ENCODE results near the gene ARHGAP21.

ARHGAP21 gene

DNA sequence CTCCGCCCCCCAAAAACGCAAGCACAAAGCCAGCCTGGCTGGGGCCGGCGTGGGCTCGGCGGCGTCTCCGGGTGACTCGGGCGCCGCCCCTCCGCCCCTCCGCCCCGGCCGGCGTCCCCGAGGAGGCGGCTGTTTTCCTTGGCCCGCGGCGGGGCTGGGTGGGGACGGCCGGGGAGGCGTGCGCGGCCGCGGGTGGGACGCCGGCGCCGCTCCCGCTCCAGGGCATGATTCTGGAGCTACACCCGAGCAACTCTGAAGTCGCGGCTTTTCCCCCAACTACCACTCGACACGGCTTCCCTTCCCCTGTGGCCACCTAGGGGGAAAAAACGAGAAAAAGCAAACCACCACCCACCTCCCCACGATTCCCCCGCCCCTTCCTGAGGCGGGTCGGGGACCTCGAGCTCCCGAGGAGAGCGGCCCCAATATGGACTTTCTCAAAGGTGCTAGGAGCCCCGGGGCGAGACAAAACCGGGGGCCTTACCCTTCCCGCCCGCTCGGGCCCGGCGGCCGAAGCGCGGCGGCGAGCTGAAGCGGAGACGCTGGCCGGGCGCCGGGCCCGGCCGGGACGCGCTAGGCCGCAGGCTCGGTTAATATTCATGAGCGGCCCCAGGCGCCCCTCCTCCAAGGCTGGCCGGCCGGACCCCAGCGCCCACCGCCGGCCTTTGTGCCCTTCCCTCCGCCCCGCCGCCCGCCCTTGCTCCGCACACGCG is 856 bp downstream of the ARHGAP21 start:
- DNase-seq (ENCODE audit: low read depth): peak; percentile 51

DNA sequence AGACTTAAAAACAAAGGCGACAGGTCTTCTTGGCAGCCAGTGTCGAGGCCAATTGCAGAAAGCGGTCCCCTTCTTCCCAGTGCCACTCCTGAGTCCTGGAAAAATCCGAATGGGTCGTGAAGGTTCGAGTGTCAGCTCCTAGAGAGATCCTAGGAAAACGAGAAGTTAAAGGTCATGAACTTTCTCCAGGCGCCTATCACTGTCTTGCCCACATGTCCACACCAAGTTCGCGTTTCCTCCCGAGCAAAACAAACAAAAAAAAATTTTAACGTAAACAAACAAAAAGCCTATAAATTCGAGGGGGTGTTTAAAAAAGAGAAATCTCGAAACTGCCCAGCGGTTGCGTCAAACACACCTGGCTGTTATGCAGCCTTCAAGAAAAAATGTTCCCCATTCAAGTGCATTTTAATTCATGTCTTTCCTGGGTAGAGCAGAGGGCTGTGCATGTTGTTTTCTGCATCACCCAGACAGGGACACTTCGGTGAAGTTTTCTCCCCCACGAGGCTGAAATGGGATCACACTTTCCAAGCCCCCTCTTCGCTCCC is 1.5 kb downstream of the ARHGAP21 start:
- DNase-seq (ENCODE audit: low read depth): peak; percentile 40

DNA sequence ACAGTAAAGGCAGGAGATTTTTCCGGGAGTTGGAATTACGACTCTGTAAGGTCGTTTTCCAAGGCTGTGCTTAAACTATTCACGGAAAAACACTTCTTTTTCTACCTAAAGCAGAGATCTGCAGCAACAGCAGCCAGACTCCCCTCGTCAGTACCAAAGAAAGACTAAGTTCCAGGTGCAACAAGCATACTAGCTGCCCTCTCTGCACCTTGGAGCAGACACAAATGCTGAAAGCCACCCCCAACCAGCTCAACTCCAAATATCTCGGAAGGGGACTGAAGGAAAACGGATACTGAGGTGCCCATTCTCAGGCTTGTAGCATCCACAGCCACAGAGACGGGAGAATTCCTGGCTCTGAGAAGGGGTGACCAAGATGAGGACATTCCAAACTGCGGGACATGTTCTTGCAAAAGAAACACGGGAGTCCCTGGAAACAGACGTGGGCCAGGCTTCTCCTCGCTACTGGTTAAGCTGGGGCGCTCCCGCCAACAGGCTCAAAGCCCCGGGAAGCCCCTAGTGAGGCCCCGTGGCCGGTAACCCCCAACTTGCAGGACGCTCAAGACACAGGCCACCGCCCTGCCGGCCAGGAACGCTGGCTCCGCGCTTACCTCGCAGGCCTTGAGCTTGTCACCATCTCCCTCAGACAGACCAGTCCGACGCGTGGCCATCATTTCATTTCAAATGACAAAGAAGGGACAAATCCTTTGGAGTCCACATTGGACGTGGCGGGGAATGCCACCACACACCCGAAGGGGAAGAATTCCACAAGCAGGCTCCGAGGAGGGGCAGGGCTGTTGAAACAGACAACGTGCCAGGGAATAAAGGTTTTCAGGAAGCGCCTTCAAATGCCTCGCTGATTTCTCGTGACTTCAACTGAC is 2.2 kb downstream of the ARHGAP21 start:
- DNase-seq (ENCODE audit: low read depth): no peak

DNA sequence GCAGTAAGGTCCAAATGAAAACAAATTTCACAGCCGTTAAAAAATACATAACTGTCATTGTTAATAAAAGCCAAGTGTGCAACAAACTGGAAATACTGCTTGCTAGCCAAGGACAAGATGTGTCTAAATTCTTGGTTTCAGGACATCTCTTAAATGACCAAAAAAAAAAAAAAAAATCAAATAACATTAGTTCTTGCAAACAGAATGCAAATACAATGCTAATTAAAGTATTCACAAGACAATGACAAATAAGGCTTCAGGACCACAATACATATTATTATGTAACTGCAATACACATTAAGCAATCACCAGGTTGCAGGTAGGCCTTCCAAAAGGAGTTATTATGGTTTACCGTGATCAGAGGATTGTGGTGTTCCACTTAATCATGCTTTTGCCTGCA is 3.6 kb downstream of the ARHGAP21 start:
- no peak for DNase-seq (ENCODE audit: low read depth)

DNA sequence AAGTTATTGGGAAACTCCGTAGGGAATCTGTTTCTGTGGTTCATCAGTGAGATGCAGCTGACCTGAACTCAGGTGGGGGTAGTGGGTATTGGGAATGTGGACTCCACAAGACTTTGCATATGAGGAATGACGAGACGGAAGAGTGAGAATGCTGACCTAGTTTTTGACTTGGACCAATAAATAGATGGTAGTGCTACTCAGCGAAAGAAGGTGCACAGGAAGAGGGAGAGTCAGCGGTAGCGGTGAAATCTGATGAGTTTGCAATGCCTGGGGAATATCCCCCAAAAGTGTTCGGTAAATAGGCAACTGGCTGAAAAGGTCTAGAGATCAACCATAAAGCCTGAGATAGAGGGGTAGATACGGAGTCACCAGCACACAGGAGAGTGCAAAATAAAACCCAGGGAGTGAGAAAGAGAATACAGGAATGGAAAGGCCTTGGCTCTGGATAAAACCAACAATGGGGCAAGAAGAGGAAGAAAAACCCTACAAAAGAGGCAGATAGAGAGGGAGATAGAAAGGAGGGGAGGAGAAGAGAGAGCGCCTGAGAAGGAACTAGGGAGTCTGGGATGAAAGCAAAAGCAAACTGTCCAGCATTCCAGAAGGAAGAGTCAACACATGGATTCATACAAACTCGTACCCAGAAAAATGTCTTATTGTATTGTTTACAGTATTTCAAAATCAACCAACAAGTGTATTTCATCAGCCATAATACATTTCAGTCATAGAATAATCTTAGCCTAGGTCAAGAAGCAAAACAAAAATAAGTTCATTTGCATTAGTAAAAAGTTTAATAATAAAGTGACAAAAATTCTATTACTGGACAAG is 5.4 kb downstream of the ARHGAP21 start:
- DNase-seq (ENCODE audit: low read depth): peak; percentile 91

DNA sequence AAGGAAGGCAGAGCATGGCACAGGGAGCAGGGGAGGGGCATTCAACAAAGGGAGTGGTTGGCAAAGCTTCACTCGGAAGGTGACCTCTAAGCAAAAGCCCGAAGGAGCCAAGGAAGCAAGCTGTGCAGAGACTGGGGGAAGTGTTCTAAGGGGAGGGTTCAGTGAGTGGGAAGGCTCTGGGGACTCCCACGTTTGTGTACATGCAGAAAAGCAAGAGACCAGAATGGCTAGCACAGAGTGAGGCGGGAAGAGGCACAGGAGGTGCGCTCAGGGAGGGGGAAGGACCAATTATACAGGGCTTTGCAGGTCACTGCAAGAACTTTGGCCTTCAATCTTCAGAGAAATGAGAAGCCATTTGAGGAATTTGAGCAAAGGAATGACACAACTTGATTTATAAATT is 7.4 kb downstream of the ARHGAP21 start:
- DNase-seq (ENCODE audit: low read depth): peak; percentile 42

DNA sequence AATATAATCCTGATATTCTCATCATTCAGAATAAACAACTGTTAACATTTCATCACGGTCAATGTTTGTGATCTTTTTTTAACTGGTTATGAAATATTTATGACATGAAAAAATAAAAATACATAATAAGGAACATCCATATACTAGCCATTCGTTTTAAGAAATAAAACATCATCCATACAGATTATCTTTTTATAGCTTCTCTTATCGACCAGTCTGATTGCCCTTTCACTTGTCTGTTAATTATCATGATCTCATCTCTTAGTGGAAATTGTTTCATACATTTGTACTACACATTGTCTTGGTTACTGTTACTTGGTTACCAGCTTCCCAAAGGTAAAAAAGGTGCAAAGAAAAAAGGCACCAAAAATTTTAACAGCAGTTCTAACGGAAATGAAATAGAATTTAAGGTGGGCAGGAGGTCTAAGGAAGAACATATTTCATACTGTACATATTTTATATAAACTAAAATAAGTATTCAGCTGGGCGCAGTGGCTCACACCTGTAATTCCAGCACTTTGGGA is 8.4 kb downstream of the ARHGAP21 start:
- no peak for DNase-seq (ENCODE audit: low read depth)

DNA sequence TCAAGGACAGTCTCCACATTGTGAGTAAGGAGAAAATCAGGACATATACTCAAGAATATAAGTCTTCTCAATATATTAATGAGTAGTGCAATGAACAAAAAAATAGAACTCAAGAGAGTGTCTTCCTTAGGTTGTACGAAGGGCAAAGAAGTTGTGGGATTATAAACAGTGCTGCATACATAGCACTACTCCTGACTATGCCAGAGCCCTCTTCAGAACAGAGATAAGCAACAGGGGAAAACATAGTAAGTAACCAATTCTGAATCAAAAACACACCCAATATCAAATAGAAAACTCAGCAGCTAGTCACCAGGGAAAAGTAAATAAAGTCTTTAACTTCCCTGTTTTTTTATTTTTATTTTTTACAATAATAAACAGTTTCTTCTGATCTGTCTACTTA is 10.6 kb downstream of the ARHGAP21 start:
- DNase-seq (ENCODE audit: low read depth): no peak

DNA sequence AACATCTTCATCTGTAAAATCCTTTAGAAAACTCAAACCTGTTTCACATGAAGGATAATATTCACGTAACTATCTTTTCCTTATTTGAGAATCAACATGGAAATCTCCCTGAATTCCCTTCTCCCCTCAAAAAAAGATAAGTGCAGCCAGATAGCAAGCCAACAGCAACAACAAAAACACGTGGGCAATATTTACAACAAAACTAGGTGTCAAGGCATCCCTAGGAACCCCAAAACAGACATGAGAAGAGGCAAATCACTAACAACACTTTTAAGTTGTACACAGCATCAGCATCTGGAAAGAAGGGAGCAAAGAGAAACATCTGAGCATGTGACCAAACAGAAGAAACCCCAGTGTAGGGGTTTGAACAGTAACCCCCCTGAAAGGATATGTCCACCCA is 12.2 kb downstream of the ARHGAP21 start:
- DNase-seq (ENCODE audit: low read depth): no peak

DNA sequence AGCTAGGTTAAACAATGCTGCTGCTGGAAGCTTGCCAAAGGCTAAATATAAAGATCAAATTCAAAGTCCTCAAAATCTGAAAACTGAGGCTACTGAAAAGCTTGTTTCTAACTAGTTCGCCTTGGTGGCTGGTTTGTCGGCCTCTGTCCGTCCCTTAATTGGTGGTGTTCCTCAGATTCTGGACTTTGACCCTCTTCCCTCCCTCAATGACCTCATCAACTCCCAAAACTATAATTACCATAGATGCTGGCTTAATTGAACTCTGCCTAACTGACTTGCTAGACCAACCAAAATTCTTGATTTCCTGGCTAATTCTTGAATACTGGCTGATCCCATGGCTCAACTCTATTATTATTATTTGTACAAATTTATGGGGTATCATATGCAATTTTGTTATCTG is 15.6 kb downstream of the ARHGAP21 start:
- no peak for DNase-seq (ENCODE audit: low read depth)

DNA sequence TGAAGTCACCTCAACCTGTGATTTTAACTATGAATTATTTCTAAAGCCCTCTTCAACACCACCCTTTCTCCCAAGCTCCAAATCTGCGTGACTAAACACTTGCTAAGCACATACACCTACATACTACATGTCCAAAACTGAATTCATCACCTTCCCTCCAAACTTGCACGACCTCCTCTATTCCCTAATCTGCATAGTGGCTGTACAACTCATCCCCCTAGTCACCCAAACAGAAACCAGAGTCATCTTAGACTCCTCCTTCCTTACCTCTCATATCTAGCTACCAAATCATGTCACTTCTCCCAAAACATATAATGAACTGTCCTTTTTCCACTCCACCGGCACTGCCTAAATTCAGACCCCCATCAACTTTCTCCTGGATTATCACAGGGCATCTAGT is 16.2 kb downstream of the ARHGAP21 start:
- DNase-seq (ENCODE audit: low read depth): no peak

DNA sequence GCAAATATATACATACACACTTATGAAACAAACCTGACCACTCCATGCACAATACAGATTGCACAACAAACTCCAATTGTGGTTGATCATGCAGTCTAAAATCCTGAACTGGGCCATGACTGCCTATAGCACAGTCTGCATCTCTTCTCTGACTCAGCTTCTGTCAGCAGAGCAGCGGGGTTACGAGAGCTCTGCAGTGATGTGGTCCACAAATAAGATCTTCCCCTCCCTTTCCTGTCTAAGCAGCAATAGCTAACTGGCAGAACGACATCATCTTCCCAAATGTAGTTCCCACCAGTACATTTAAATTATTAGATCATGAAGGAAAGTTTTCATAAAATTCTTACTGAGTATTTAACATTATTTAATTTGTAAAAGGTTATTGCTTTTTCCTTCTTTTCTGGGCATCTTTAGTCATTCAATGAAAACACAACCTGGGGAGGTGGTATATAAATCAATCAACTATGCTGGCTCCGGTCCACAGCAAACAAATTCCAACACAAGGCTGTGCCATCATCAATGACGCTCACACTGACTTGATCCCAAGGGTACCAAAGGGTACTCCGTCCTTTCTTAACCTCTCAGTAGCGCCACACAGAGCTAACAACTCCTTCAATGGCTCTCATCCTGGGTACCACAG is 17.1 kb downstream of the ARHGAP21 start:
- peak; percentile 96 for DNase-seq (ENCODE audit: low read depth)

DNA sequence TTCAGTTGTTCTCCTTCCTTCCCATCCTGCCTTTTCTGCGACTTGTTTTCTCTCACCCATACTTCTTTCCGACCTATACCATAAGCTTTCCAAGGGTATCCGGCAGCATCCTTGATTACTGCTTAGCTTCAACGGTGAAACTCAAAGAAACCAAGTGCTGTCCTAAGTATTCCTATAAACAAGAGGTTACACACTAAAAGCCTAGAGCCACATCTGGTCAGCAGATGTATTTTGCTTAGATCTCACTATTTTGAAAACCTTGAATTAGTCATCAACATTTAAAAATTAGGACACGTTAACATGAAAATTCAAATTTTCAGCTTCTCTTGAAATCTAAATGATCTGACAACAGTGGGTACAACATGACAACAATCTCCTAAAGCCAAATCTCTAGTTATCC is 20.0 kb downstream of the ARHGAP21 start:
- DNase-seq (ENCODE audit: low read depth): peak; percentile 64

DNA sequence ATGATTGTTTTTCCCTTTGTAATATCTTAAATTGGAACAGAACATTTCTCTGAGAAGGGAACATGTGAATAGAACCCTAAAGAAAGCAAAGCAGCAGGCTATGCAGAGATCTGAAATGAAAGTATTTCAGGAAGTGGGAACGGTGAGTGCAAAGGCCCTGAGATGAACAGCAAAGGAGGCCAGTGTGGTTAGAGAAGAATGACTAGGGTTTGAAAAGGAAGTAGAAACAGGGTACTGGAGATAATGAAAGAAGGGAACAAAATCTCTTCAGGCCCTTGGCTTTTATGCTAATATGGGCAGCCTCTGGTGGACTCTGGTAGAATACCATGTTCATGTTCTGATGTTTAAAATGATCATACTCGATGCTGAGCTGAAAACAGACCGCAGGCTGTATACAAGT is 22.2 kb downstream of the ARHGAP21 start:
- no peak for DNase-seq (ENCODE audit: low read depth)

DNA sequence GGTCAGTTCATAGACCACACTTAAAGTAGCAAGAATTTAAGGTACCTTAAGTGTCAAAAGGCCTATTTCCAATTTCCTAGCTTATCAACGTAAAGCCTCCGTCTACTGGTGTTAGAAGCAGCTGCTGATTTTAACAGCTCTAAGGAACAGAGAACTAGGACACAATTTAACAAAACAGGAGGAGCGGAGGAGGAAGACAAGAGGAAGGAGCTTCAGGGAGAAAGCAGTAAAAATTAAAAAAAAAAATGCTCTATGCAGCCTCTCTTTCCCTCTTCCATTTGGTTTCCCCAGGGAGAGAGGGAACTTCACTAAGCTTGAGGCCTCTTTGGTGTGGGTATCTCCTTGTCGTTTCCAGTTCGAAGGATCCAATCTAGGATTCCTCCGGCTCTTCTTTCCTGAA is 22.7 kb downstream of the ARHGAP21 start:
- no peak for DNase-seq (ENCODE audit: low read depth)

DNA sequence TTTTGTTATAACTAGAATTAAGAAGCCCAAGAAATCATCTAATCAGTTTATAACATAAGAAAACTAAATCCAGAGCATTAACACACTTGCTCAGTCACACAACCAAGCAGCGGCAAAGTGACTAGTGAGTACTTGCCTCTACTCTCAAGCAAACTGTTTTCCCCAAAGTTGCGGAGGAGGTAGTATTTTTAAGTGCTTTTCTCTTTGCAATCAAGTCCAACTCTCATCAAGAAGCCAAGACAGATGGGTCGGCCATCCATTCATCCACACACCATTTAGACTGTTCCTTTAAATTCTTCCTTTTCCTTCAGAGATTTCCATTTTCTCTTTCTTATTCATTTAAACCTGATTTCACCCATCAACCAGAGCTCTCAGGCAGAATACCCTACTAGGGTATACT is 25.4 kb downstream of the ARHGAP21 start:
- DNase-seq (ENCODE audit: low read depth): no peak

DNA sequence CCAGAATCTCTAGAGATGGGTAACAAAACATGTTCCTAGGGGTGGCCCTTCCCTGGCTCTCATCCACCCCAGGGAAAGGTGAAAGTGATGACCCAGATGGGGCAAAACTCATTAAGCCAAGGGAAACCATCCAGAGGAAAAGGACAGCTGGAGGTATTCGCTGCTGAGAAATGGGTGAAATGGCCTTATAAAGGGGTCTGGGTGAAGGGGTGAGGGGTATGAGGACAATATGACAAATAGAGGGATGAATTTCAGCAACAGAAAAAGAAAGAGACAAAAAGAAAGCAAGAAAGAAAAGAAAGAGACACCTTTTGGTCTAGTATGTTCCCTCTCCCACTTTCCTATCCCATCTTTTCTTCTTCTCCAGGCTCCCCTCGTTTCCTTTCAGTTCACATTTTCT is 26.6 kb downstream of the ARHGAP21 start:
- DNase-seq (ENCODE audit: low read depth): no peak

DNA sequence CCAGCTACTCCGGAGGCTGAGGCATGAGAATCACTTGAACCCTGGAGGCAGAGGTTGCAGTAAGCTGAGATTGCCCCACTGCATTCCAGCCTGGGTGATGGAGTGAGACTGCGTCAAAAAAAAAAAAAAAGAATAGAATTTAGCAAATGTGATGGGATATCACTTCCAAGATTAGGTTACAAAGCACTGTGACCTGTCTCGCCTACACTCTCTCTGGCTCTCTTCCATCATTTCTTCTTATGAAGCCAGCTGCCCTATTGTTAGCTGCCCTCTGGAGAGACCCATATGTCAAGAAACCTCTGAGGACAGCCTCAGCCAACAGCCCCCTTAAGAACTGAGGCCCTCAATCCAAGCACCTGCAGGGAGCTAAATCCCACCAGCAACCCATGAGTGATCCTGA is 28.2 kb downstream of the ARHGAP21 start:
- DNase-seq (ENCODE audit: low read depth): no peak

DNA sequence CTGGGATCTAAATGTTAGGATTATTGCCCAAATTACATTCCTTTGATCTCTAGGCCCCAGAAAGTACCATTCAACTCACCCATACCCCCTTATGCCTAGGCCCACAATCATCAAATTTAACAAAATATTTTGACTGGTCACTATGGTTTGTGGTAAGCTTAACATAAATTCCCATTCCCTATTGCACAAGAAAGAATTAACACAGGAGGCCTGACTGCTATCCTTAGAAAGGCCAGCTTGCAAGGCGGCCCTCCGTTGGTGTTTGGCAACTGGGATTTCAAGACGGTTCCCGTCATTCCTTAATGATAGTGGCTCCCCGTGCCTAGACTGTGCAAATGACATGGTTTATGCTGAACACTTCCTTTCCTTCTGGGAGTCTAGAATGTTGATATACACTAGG is 29.6 kb downstream of the ARHGAP21 start:
- peak; percentile 83 for DNase-seq (ENCODE audit: low read depth)

DNA sequence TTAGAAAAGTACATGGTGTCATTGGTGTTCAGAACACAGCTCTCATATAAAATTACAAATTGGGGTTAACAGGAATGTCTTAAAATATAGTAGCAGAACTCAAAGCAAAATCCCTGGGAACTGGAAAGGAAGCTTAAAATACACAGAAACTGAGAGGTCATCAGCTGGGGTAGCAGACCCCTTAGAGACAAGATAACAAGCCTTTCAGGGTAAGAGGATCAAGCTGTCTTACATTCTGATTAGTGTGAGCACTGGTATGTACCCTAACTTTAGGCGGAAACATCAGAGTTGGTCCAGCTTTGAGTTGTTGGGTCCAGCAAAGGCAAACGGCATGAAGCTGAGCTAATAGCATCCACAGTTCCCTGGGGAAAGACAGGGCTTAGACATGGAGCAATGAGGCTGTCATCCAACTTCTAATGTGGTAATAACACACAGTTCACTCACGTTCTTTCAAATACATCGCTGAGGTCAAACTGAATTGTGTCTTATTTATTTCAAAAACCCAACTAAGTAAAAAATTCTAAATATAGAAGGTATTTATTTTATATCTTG is 32.6 kb downstream of the ARHGAP21 start:
- peak; percentile 57 for DNase-seq (ENCODE audit: low read depth)

DNA sequence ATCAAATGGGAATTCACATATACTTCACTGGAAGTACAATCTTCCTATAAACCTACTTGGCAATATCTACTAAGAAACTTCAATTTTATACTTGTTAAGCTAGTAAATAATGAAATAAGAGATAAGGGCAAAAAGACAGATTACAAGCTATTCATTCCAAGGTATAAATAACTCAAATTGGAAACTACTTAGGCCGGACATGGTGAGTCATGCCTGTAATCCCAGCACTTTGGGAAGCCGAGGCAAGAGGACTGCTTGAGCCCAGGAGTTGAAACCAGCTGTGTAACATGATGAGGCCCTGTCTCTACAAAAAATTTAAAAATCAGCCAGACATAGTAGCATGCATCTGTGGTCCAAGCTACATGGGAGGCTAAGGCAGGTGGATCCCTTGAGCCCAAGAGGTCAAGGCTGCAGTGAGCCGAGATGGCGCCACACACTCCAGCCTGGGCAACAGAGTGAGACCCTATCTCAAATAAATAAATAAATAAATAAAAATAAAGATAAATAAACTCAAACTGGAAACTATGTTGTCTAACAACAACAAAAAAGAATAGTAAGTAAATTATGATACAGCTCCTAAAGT is 37.6 kb downstream of the ARHGAP21 start:
- peak; percentile 65 for DNase-seq (ENCODE audit: low read depth)
